HepG2 (cell line): ENCODE measurements around the gene STAT6. TPM values are rescaled to one million over a fixed set of nuclear protein-coding genes. Genes with fewer than 3 reads are reported as not detected.

ENCODE experiments used
- DNMT1 ChIP-seq: sonication (generic); formaldehyde crosslinking; IDR thresholded peaks from 2 replicates; pipeline ENCODE4 v1.5.1; 2020; ENCODE audit warnings: mild to moderate bottlenecking, missing genetic modification reagents
- ERF ChIP-seq: IDR thresholded peaks from 2 replicates; pipeline ENCODE4 v1.6.1; 2018; ENCODE audit warnings: missing biosample characterization, missing genetic modification reagents
- GPBP1L1 ChIP-seq: sonication (generic); formaldehyde crosslinking; IDR thresholded peaks from 2 replicates; pipeline ENCODE4 v1.5.0; 2020; ENCODE audit warnings: mild to moderate bottlenecking, missing genetic modification reagents
- HMGXB4 ChIP-seq, 2 experiments: sonication (generic) in 1 of 2; formaldehyde crosslinking in 1 of 2; IDR thresholded peaks; 2 replicates each; pipeline versions ENCODE4 v1.4.0 to v1.6.1; 2018 to 2020; ENCODE audit warnings: missing genetic modification reagents in 2 of 2, borderline replicate concordance in 1 of 2, low read depth in 1 of 2, mild to moderate bottlenecking in 1 of 2, missing biosample characterization in 1 of 2
- HNF1B ChIP-seq: sonication (generic); formaldehyde crosslinking; IDR thresholded peaks from 2 replicates; pipeline ENCODE4 v1.5.1; 2020; ENCODE audit warnings: mild to moderate bottlenecking, moderate library complexity, missing genetic modification reagents
- MIXL1 ChIP-seq: IDR thresholded peaks from 2 replicates; pipeline ENCODE4 v1.6.1; 2016
- POLR2AphosphoS5 ChIP-seq: IDR thresholded peaks from 2 replicates; pipeline ENCODE4 v1.6.1; 2012; ENCODE audit warnings: low read depth, low read length
- SNAPC4 ChIP-seq: sonication (generic); formaldehyde crosslinking; IDR thresholded peaks from 2 replicates; pipeline ENCODE4 v1.4.0; 2020; ENCODE audit warnings: mild to moderate bottlenecking, missing genetic modification reagents
- SP4 ChIP-seq: sonication (generic); formaldehyde crosslinking; IDR thresholded peaks from 2 replicates; pipeline ENCODE4 v1.8.1; 2023; ENCODE audit warnings: mild to moderate bottlenecking, missing genetic modification reagents
- TAF1 ChIP-seq: sonication (generic); formaldehyde crosslinking; IDR thresholded peaks from 2 replicates; pipeline ENCODE4 v1.4.0; 2020; ENCODE audit warnings: missing genetic modification reagents
- THRA ChIP-seq: sonication (generic); formaldehyde crosslinking; IDR thresholded peaks from 2 replicates; pipeline ENCODE4 v1.4.0; 2020; ENCODE audit warnings: missing genetic modification reagents, borderline replicate concordance
- TOPORS ChIP-seq: sonication (generic); formaldehyde crosslinking; IDR thresholded peaks from 2 replicates; pipeline ENCODE4 v1.8.0; 2023; ENCODE audit warnings: mild to moderate bottlenecking, missing genetic modification reagents
- ZFP36L2 ChIP-seq: sonication (generic); formaldehyde crosslinking; IDR thresholded peaks from 2 replicates; pipeline ENCODE4 v1.4.0; 2020; ENCODE audit warnings: missing genetic modification reagents
- ZFYVE20 ChIP-seq: sonication (generic); formaldehyde crosslinking; IDR thresholded peaks from 2 replicates; pipeline ENCODE4 v1.8.0; 2023; ENCODE audit warnings: low read depth, mild to moderate bottlenecking, moderate library complexity, missing genetic modification reagents, borderline replicate concordance
- ZNF597 ChIP-seq: sonication (generic); formaldehyde crosslinking; IDR thresholded peaks from 2 replicates; pipeline ENCODE4 v1.5.0; 2020; ENCODE audit warnings: missing genetic modification reagents
- ZNF713 ChIP-seq: sonication (generic); formaldehyde crosslinking; IDR thresholded peaks from 2 replicates; pipeline ENCODE4 v1.4.0; 2020; ENCODE audit warnings: mild to moderate bottlenecking, missing genetic modification reagents
- ZSCAN31 ChIP-seq: sonication (generic); formaldehyde crosslinking; IDR thresholded peaks from 2 replicates; pipeline ENCODE4 v1.5.0; 2020; ENCODE audit warnings: low read depth, mild to moderate bottlenecking, missing genetic modification reagents
- polyA plus RNA-seq, 8 experiments: library from polyadenylated mRNA; depleted of rRNA in 3 of 8; stranded (reverse) in 7 of 8; unstranded in 1 of 8; fragments of >200 nt; fragmentation: Illumina TruSeq in 4 of 8; extraction: Trizol in 4 of 8; gene quantifications; 2 replicates each; pipeline versions ENCODE4 v1.2.1 to v1.2.3, GENCODE V29; 2011 to 2016; ENCODE audit warnings: low read depth in 4 of 8, missing spikeins in 1 of 8, mixed read lengths in 1 of 8; ENCODE audit not compliant: insufficient read depth in 1 of 8
- total RNA-seq, 5 experiments: library from RNA; depleted of rRNA; stranded (reverse); fragments of >200 nt; fragmentation: Illumina TruSeq; extraction: Trizol; gene quantifications; 2 replicates each; pipeline ENCODE4 v1.2.3, GENCODE V29; 2016; ENCODE audit warnings: low read depth in 1 of 5

STAT6 gene
- total and polyA plus RNA-seq, 2 of the 13 experiments (the other 11 are each of a cell fraction or from before 2014, with no cell fraction given), result 28.0 to 62.2 TPM

- TF ChIP-seq ZNF597, result no peak
- no peak for TF ChIP-seq MIXL1
- peak; percentile 74 for TF ChIP-seq ERF (CRISPR knock-in tag)
- TF ChIP-seq TAF1 (CRISPR knock-in tag), result no peak
- TF ChIP-seq GPBP1L1, result no peak
- TF ChIP-seq SNAPC4 (CRISPR knock-in tag), result no peak
- no peak for TF ChIP-seq DNMT1 (CRISPR knock-in tag)
- TF ChIP-seq HNF1B (CRISPR knock-in tag), result no peak
- TF ChIP-seq SP4 (CRISPR knock-in tag), result no peak
- no peak for TF ChIP-seq ZFYVE20
- TF ChIP-seq ZNF713 (CRISPR knock-in tag), result no peak
- no peak for TF ChIP-seq THRA (CRISPR knock-in tag)
- no peak for TF ChIP-seq POLR2AphosphoS5
- TF ChIP-seq ZSCAN31 (CRISPR knock-in tag), result no peak
- no peak for TF ChIP-seq ZFP36L2 (CRISPR knock-in tag)
- TF ChIP-seq TOPORS (CRISPR knock-in tag), result no peak
- peak in 1 of 2 experiments; percentile 56; a peak in 1 of 4 replicates for TF ChIP-seq HMGXB4 (CRISPR knock-in tag; IDR thresholded peaks at IDR 0.05; ENCODE audit: borderline replicate concordance in 1 of 2, low read depth in 1 of 2)
These were observed 41.6 kb downstream of the STAT6 start (continued) for GRCh38 chr12:57069523-57069922.
